ENCODE measurements around the gene HOOK2. TPM values are rescaled to one million over a fixed set of nuclear protein-coding genes. Genes with fewer than 3 reads are reported as not detected.

Gene HOOK2
- total and polyA plus RNA-seq, 9 of the 15 experiments (the other 6 are each of a cell fraction or from before 2014, with no cell fraction given): 1.3 to 17.2 (median 9.9) TPM

DNA sequence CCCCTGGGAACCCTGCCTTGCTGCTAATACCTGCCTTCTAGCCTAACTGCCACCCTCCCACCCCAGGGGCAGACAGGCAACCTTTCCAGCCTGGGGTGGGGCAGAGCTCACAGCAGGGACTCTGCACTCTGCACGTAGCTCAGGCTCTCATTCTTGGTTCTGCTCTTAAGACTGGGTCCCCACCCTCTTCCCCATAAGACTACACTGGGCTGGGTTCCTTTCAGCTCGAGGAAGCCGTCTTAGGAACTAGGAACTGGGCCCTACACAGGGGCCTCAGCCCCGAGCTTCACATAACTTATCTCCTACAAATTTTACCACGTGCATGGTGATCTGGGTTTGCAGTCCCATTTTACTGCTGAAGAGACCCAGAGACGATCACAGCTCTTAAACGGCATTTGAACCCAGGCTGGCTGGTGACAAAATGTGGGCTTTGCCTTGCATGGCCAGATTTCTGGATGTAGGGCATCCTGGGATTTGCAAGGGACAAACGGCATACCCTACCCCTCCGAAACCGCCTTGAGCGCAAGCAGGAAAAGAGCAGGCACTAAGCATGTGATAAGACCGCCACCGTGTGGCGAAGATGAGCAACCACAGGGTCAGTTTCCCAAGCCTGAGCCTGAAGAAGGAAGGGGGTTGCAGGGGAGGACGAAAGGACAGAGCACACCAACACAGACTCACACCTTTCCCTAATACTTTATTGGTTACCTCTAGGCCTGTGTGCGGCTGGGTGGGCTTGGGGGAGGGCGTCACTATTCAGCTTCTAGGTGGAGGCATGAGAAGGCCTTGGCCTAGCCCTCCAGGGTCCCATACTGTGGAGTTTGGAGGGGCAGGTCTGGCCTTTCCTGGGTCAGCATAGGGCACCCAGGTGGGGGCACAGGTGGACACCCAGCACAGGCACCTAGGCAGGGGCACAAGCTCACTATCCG is 21.1 kb upstream of the HOOK2 start (continued):
- TF ChIP-seq, protein P1, sequence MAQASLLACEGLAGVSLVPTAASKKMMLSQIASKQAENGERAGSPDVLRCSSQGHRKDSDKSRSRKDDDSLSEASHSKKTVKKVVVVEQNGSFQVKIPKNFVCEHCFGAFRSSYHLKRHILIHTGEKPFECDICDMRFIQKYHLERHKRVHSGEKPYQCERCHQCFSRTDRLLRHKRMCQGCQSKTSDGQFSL (CRISPR knock-in tag; IDR thresholded peaks at IDR 0.05): no peak
- TF ChIP-seq, protein P1 (tag; IDR thresholded peaks at IDR 0.05): no peak
- TF ChIP-seq ZNF584 (CRISPR knock-in tag; IDR thresholded peaks at IDR 0.05; ENCODE audit: low read depth) (no peak), ZBTB7A (IDR thresholded peaks at IDR 0.05; ENCODE audit: borderline replicate concordance, control insufficient read depth, low read depth, low read length) (peak; percentile 63; the same call in 1 of the 2 replicates), ZNF23 (CRISPR knock-in tag; IDR thresholded peaks at IDR 0.05) (no peak), ZNF668 (CRISPR knock-in tag; IDR thresholded peaks at IDR 0.05) (no peak), LCOR (CRISPR knock-in tag; IDR thresholded peaks at IDR 0.05) (0 out of 2 replicates have a peak, but pooled peaks have one; percentile 42), POLR2B (IDR thresholded peaks at IDR 0.05; ENCODE audit: low read depth, partially characterized antibody) (peak; percentile 18), CHD2 (IDR thresholded peaks at IDR 0.05; ENCODE audit: low read depth, low read length) (0 out of 2 replicates have a peak, but pooled peaks have one; percentile 2), CREM (IDR thresholded peaks at IDR 0.05; ENCODE audit: low read depth) (peak; percentile 38), POLR2G (IDR thresholded peaks at IDR 0.05; ENCODE audit: low read depth, low read length) (peak; percentile 29), SNRNP70 (optimal IDR thresholded peaks at IDR 0.05; ENCODE audit: low read depth, low read length) (no peak), OTX1 (CRISPR knock-in tag; IDR thresholded peaks at IDR 0.05) (peak; percentile 29; the same call in 1 of the 2 replicates), CREBBP (IDR thresholded peaks at IDR 0.05; ENCODE audit: low read depth, low read length) (no peak), HNRNPLL (IDR thresholded peaks at IDR 0.05; ENCODE audit: low read depth, low read length, poor library complexity, severe bottlenecking) (peak; percentile 35), MAZ (CRISPR knock-in tag; conservative IDR thresholded peaks at IDR 0.05 in 1 of 2, IDR thresholded peaks at IDR 0.05 in 1 of 2) (peak; percentile 65 to 74; a peak in 3 of 4 replicates), ATF7 (IDR thresholded peaks at IDR 0.05) (peak; percentile 45; the same call in 1 of the 2 replicates), MCM5 (IDR thresholded peaks at IDR 0.05; ENCODE audit: low read depth) (no peak), DMBX1 (CRISPR knock-in tag; IDR thresholded peaks at IDR 0.05; ENCODE audit: borderline replicate concordance) (peak; percentile 40; the same call in 1 of the 2 replicates)
